Activated naive CD4-positive, alpha-beta T cell treated with anti-CD3 and anti-CD28 coated beads, Interleukin-2, amount 50 U/mL, for 72 hours (primary cell): Measurements from ENCODE around the gene LTA. TPM values are rescaled to one million over a fixed set of nuclear protein-coding genes. Genes with fewer than 3 reads are reported as not detected.

Experiments
- ATAC-seq, 2 donors: fragments of 150-1000 bp; cut with Tn5 transposase; 2 replicates each; pipeline ENCODE4 v1.10.0; 2021; ENCODE audit warnings: mild to moderate bottlenecking in 2 of 2, moderate library complexity in 2 of 2
- DNase-seq, 2 donors: peaks; one replicate each; pipeline ENCODE4 v3.0.0; 2021 to 2022; ENCODE audit warnings: low spot score in 2 of 2
- H3K27ac Mint-ChIP-seq, 2 donors: one replicate each; pipeline ENCODE4 v1.8.0; 2022; ENCODE audit warnings: mild to moderate bottlenecking in 2 of 2, mixed read lengths in 2 of 2
- H3K36me3 Mint-ChIP-seq, 2 donors: one replicate each; pipeline ENCODE4 v1.8.0; 2022; ENCODE audit warnings: mixed read lengths in 2 of 2
- H3K9me3 Mint-ChIP-seq, 2 donors: one replicate each; pipeline ENCODE4 v1.8.0; 2022; ENCODE audit warnings: mixed read lengths in 2 of 2
- total RNA-seq, 2 donors: library from RNA; stranded (reverse); gene quantifications; one replicate each; pipeline ENCODE4 v1.2.3, GENCODE V29; 2022

Gene LTA
- total RNA-seq, 2 donors from 2014 or later: 266 to 1,366 TPM

DNA sequence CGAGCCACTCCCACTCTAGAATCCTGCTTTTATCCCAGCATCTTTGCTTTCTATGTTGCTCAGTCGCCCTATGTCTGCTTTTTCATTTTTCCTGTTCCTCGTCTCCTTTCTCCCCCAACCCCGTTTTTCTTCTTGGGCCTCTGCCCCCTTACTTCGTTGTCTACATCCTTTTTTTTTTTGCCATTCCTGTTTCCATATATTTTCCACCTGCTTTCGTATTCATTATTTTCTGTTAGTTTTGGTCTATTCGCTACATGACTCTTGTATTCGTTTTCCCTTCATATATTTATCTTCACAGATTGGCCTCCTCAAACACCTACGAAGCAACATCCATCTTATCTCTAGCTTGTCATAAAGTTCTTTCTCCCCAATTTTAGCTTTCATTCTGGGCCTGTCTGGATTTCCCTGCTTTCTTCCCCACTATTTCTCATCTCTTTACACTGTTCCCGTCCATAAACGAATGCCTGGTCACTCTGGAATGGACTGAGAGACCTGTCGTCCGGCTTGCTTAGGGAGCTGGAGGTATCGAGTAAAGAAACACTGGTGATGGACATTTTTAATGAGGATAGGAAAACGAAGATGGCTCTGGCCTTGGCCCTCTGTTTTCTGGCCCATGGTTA is 49.3 kb downstream of the LTA start:
- Mint-ChIP-seq H3K9me3 (no peaks in the 10 kb centered on the region), H3K36me3 (peaks cover 46 to 50% of the 10 kb centered on the region in 2 donors), H3K27ac (peak overlapping the region; percentile 95 to 98)
- no peak for ATAC-seq
- DNase-seq: no peak

- Mint-ChIP-seq H3K9me3 (no peaks in the 10 kb centered on the region), H3K27ac (peak overlapping the region; percentile 95 to 98), H3K36me3 (peaks cover 48 to 49% of the 10 kb centered on the region in 2 donors)
- DNase-seq: no peak
- no peak for ATAC-seq
Measured at GRCh38 chr6:31621991-31622390, 49.9 kb downstream of the LTA start.

GRCh38 chr6:31622684-31623091 is 50.6 kb downstream of the LTA start:
- peak overlapping the region; percentile 95 to 98 for H3K27ac Mint-ChIP-seq
- H3K9me3 Mint-ChIP-seq: no peaks in the 10 kb centered on the region
- H3K36me3 Mint-ChIP-seq: peaks cover 55 to 56% of the 10 kb centered on the region in 2 donors
- DNase-seq (no peak), ATAC-seq (no peak)

Other genes with a start within 250 kb of the LTA start
- 1,000 to 10,000 TPM; 2,668 to 4,981 TPM for gene HLA-B, start 215.1 kb upstream of the LTA start, total RNA-seq
- 10 to 100 TPM; 11.0 to 24.2 TPM for gene MICA, start 168.7 kb upstream of the LTA start, total RNA-seq
- 10 to 100 TPM; 20.3 to 35.2 TPM for gene MICB, start 74.1 kb upstream of the LTA start, total RNA-seq
- not detected for gene MCCD1, start 43.3 kb upstream of the LTA start, total RNA-seq
- gene DDX39B, start 30.3 kb upstream of the LTA start, total RNA-seq: 100 to 1,000 TPM; 569 to 658 TPM
- gene ATP6V1G2, start 25.7 kb upstream of the LTA start, total RNA-seq: 1 to 10 TPM; 4.1 to 7.4 TPM
- 10 to 100 TPM; 19.4 to 39.7 TPM for gene NFKBIL1, start 24.7 kb upstream of the LTA start, total RNA-seq
- 100 to 1,000 TPM in 1 of 2 donors, 10 to 100 TPM in 1; 52.0 to 250 TPM for gene TNF, start 3.3 kb downstream of the LTA start, total RNA-seq
- gene LTB, start 10.1 kb downstream of the LTA start, total RNA-seq: 100 to 1,000 TPM in 1 of 2 donors, 10 to 100 TPM in 1; 89.3 to 294 TPM
- 10 to 100 TPM; 18.2 to 21.6 TPM for gene LST1, start 14.0 kb downstream of the LTA start, total RNA-seq
- gene NCR3, start 20.7 kb downstream of the LTA start, total RNA-seq: 10 to 100 TPM; 12.7 to 17.2 TPM
- 100 to 1,000 TPM in 1 of 2 donors, 10 to 100 TPM in 1; 43.9 to 117 TPM for gene AIF1, start 42.9 kb downstream of the LTA start, total RNA-seq
- gene PRRC2A, start 48.4 kb downstream of the LTA start, total RNA-seq: 100 to 1,000 TPM; 253 to 336 TPM
- 100 to 1,000 TPM; 286 to 303 TPM for gene BAG6, start 80.4 kb downstream of the LTA start, total RNA-seq
- 1 to 10 TPM; 2.6 to 2.7 TPM for gene APOM, start 83.6 kb downstream of the LTA start, total RNA-seq
- 10 to 100 TPM; 15.0 to 16.4 TPM for gene C6orf47, start 88.5 kb downstream of the LTA start, total RNA-seq
- 10 to 100 TPM; 36.2 to 39.0 TPM for gene GPANK1, start 92.7 kb downstream of the LTA start, total RNA-seq
- 100 to 1,000 TPM; 242 to 251 TPM for gene CSNK2B, start 93.8 kb downstream of the LTA start, total RNA-seq
- 10 to 100 TPM; 23.4 to 26.5 TPM for gene LY6G5B, start 97.7 kb downstream of the LTA start, total RNA-seq
- 1 to 10 TPM; 1.8 to 4.1 TPM for gene LY6G5C, start 108.8 kb downstream of the LTA start, total RNA-seq
- gene ABHD16A, start 131.0 kb downstream of the LTA start, total RNA-seq: 10 to 100 TPM; 33.1 to 46.8 TPM
- not detected for gene LY6G6F, start 134.6 kb downstream of the LTA start, total RNA-seq
- gene LY6G6D, start 143.1 kb downstream of the LTA start, total RNA-seq: not detected
- gene LY6G6C, start 149.5 kb downstream of the LTA start, total RNA-seq: not detected
- not detected for gene MPIG6B, start 151.1 kb downstream of the LTA start, total RNA-seq
- gene DDAH2, start 157.0 kb downstream of the LTA start, total RNA-seq: 10 to 100 TPM in 1 of 2 donors, 1 to 10 TPM in 1; 6.7 to 42.6 TPM
- 100 to 1,000 TPM; 440 to 455 TPM for gene CLIC1, start 164.2 kb downstream of the LTA start, total RNA-seq
- 100 to 1,000 TPM; 116 to 158 TPM for gene MSH5, start 167.7 kb downstream of the LTA start, total RNA-seq
- gene SAPCD1, start 190.4 kb downstream of the LTA start, total RNA-seq: 10 to 100 TPM; 13.3 to 21.3 TPM
- 1 to 10 TPM in 1 of 2 donors, under 1 TPM in 1; 0.68 to 2.6 TPM for gene VWA7, start 205.0 kb downstream of the LTA start, total RNA-seq
- gene VARS1, start 223.5 kb downstream of the LTA start, total RNA-seq: 100 to 1,000 TPM in 1 of 2 donors, 10 to 100 TPM in 1; 57.7 to 127 TPM
- 100 to 1,000 TPM; 150 to 173 TPM for gene LSM2, start 234.7 kb downstream of the LTA start, total RNA-seq
- gene HSPA1L, start 243.0 kb downstream of the LTA start, total RNA-seq: 1 to 10 TPM; 2.3 to 2.8 TPM
- 10 to 100 TPM; 55.1 to 79.8 TPM for gene HSPA1A, start 243.3 kb downstream of the LTA start, total RNA-seq